GM19452 (cell line): ENCODE measurements around the gene RGS7.
"Not testable (repeated sequence)": the region's sequence is repeated elsewhere in the genome, so short reads cannot be mapped to it uniquely, and the experiment has no call there.

Experiments
- ATAC-seq: cut with Tn5 transposase; IDR thresholded peaks from one replicate; pipeline ENCODE4 v1.9.1; 2021; ENCODE audit not compliant: unreplicated experiment

RGS7 gene

GRCh38 chr1:241274693-241275092 lies 82.3 kb downstream of the RGS7 start:
- ATAC-seq, result no peak

- no peak for ATAC-seq
Observed at GRCh38 chr1:241272828-241273227, 84.2 kb downstream of the RGS7 start.

- ATAC-seq, result no peak
Observed at GRCh38 chr1:241271427-241271826, 85.6 kb downstream of the RGS7 start.

- ATAC-seq, result no peak
Observed at GRCh38 chr1:241270016-241270415, 87.0 kb downstream of the RGS7 start.

- no peak for ATAC-seq
Observed at GRCh38 chr1:241269116-241269515, 87.9 kb downstream of the RGS7 start.

GRCh38 chr1:241266121-241266520 lies 90.9 kb downstream of the RGS7 start:
- no peak for ATAC-seq

GRCh38 chr1:241265428-241265827 lies 91.6 kb downstream of the RGS7 start:
- no peak for ATAC-seq

GRCh38 chr1:241263346-241263745 lies 93.7 kb downstream of the RGS7 start:
- ATAC-seq, result no peak

GRCh38 chr1:241253471-241253870 lies 103.5 kb downstream of the RGS7 start:
- no peak for ATAC-seq

GRCh38 chr1:241250465-241250864 lies 106.5 kb downstream of the RGS7 start:
- no peak for ATAC-seq

GRCh38 chr1:241240069-241240468 lies 116.9 kb downstream of the RGS7 start:
- ATAC-seq, result no peak

- ATAC-seq, result no peak
Observed at GRCh38 chr1:241237873-241238272, 119.1 kb downstream of the RGS7 start.

- ATAC-seq, result no peak
Observed at GRCh38 chr1:241235256-241235897, 121.6 kb downstream of the RGS7 start.

- ATAC-seq, result no peak
Observed at GRCh38 chr1:241229711-241230110, 127.3 kb downstream of the RGS7 start.

GRCh38 chr1:241229216-241229615 lies 127.8 kb downstream of the RGS7 start:
- ATAC-seq, result no peak

- ATAC-seq, result no peak
Observed at GRCh38 chr1:241228339-241228738, 128.7 kb downstream of the RGS7 start.

GRCh38 chr1:241225741-241226140 lies 131.3 kb downstream of the RGS7 start:
- no peak for ATAC-seq

GRCh38 chr1:241224189-241224588 lies 132.8 kb downstream of the RGS7 start:
- ATAC-seq, result not testable (repeated sequence)

- ATAC-seq, result not testable (repeated sequence)
Observed at GRCh38 chr1:241222813-241223212, 134.2 kb downstream of the RGS7 start.

GRCh38 chr1:241221319-241221718 lies 135.7 kb downstream of the RGS7 start:
- ATAC-seq, result no peak

GRCh38 chr1:241220913-241221312 lies 136.1 kb downstream of the RGS7 start:
- not testable (repeated sequence) for ATAC-seq

GRCh38 chr1:241219449-241219848 lies 137.6 kb downstream of the RGS7 start:
- ATAC-seq, result no peak

GRCh38 chr1:241217516-241217915 lies 139.5 kb downstream of the RGS7 start:
- ATAC-seq, result no peak
